NAMALWA (cell line): ENCODE data around the gene NCKAP5.
"Not testable (repeated sequence)": the region's sequence is repeated elsewhere in the genome, so short reads cannot be mapped to it uniquely, and the experiment has no call there.

Experiments
- DNase-seq: peaks from one replicate; pipeline ENCODE4 v3.0.0-alpha.2; 2015; ENCODE audit warnings: low spot score

NCKAP5 gene

GRCh38 chr2:132701810-132702209 is 866.5 kb downstream of the NCKAP5 start:
- DNase-seq, result no peak

DNA sequence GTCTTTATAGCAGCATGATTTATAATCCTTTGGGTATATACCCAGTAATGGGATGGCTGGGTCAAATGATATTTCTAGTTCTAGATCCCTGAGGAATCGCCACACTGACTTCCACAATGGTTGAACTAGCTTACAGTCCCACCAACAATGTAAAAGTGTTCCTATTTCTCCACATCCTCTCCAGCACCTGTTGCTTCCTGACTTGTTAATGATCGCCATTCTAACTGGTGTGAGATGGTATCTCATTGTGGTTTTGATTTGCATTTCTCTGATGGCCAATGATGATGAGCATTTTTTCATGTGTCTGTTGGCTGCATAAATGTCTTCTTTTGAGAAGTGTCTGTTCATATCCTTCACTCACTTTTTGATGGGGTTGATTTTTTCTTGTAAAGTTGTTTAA is 868.5 kb downstream of the NCKAP5 start:
- DNase-seq, result not testable (repeated sequence)

GRCh38 chr2:132698347-132698746 is 869.9 kb downstream of the NCKAP5 start:
- not testable (repeated sequence) for DNase-seq

GRCh38 chr2:132697556-132698205 is 870.6 kb downstream of the NCKAP5 start:
- no peak for DNase-seq

DNA sequence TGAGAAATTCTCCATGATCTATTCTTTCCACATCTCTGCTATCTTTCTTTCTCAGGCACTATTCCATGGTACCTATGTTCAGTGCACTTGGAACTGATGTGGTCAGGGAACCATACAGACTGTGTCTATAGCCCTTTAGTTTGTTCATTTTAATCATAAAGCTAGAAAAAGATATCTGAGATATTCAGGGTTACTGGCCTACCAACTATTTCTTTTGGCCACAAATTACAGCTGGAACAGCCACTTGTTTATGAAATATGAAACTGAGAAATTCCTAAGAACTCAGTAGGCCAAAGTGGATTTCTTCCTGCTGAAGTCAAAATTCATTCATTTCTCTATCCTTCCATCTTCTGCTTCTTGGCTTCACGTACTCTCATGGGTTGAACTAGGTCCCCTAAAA is 875.4 kb downstream of the NCKAP5 start:
- DNase-seq, result no peak

- DNase-seq, result no peak
Observed at GRCh38 chr2:132691556-132691955, 876.7 kb downstream of the NCKAP5 start.

GRCh38 chr2:132690664-132691303 is 877.5 kb downstream of the NCKAP5 start:
- DNase-seq, result no peak

GRCh38 chr2:132681766-132682165 is 886.5 kb downstream of the NCKAP5 start:
- DNase-seq, result no peak

- DNase-seq, result no peak
Observed at GRCh38 chr2:132680544-132680943, 887.7 kb downstream of the NCKAP5 start.

GRCh38 chr2:132678483-132678882 is 889.8 kb downstream of the NCKAP5 start:
- no peak for DNase-seq

DNA sequence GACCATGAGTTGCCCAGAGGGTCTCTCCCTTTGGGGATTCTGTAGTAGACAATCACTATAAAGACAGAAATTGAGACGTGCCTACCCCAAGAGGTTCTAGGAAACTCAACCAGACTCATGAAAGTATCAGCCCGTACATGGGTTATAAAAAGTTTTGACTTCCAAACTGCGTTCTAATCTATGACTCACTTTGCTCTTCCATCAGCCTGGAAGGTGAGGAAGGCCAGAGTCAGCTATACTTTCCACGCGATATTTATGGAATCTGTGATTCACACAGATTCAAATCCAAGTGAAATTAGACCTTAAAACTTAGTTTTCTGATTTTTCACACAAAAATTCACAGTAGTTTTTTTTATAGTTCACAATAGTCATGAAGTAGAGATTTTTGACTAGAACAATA is 890.6 kb downstream of the NCKAP5 start:
- no peak for DNase-seq

DNA sequence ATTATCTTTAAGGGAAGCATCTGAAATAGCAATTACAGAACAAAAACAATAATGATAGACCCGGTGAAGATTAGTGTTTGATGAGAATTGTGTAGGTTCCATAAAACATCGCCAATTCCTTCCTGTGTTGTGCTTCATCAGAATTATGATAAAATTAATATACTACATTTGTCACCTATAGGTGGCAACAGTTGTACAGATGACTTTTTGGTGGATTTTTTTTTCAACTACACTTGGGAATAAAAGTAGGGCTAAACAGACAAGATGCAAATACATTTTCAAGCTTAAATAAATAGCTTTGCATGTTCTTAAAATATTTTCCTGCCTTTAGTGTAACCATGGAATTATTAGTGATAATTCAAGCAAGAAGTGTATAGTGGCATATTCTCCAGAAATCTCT is 891.3 kb downstream of the NCKAP5 start:
- DNase-seq, result peak; percentile 8

- no peak for DNase-seq
Observed at GRCh38 chr2:132671151-132671835, 897.0 kb downstream of the NCKAP5 start.

DNA sequence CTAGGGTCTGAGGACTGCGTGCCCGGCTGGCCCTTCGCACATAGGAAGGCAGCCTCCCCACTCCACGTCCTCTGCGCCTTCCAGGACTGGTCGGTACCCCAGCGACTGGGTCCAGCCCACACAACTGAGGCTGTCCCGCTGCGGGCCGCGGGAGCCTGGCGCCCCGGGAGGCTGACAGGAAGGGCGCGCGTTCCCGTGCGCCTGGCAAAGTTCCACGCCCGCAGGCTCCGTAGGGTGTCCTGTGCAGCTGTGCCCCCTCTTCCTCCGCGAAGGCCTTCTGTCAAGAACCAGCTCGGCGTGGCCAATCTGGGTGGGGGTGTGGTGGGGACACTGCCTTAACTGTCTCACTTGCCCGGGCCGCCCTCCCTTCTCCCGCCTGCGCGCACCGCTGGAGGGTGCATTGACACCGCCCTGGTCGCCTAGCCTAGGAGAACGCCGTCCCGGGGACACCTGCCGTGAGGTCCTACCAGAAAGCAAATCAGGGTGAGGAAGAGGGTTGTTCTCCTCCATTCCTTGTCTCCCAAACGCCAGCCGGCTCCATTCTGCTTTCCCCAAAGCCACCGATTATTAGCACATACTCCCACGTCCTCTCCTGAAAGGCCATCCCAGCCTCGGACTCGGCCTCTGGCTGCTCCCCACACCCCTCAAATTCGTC is 897.6 kb downstream of the NCKAP5 start:
- DNase-seq, result no peak

DNA sequence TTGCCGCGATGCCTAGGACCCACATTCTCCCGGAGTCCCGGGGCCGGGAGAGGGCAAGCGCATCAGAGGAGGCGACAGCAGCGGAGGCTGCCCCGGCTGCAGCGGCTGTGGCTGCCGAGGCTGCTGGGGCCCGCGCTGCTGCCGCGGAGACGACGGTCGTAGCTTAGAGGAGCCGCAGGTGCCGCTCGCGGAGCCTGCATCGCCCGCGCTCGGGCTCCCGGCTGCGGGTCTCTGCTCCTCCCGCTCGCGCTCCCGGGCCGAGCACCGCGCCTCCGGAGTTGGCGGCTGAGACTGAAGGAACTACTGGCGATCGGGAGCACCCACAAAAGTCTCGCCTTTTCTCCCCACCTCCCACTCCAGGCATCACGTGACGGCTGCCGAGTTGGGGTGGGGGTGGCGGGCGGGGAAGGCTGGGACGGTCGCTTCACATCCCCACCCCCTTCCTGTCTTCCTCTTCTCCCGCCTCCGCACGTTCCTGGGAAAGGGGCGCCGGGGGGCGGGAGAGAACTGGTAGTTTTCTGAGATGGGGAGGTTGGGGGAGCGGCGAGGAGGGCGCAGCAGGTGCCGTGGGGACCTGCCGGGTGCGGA is 898.3 kb downstream of the NCKAP5 start, which contains the start of gene LYPD1:
LYPD1 (minus strand) TSS at position 298 of the 588 bp plus-strand sequence; CDS start at position 25, 273 bp downstream.
- DNase-seq, result no peak

DNA sequence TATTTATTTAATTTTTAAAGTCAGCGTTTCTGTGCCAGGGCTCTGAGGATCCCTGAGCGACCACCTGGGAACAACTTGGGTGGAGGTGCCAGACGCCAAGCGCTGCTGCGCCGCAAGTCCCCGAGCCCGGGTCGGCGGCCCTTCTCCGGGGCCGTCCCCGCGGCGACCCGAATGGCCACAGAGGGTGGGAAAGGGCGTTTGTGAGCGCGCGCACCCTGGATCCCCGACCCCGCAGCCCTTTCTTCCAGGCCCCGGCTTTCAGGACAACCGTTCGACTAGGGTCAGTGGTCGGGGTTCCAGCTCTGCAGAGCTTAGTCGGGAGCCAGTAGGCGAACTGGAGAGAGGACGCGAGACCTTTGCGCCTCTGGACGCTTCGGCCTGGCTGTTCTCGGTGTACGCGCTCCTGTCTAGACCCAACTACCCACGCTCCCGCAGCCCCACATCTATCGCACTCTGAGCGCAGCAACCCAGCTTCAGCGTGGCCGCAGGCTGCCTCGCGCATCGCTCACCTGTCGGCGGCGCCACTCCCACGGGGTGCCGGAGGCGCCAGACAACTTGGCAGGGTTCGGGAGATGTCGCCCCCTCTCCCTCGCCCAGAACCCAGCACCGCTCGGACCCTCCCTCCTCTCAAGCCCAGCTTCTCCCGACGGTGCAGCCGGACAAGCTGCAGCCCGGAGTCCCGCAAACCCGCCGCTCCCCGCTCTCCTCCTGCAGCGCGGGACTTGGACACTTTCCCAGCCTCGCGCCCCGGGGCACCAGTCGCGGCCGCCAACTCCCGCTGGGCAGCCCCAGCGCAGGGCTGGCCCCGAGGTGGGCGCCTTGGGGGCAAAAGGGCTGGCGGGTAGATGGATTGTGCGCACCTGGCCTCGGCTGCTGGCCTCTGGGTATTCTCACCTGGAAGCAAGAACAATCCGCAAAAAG is 899.0 kb downstream of the NCKAP5 start:
- no peak for DNase-seq

DNA sequence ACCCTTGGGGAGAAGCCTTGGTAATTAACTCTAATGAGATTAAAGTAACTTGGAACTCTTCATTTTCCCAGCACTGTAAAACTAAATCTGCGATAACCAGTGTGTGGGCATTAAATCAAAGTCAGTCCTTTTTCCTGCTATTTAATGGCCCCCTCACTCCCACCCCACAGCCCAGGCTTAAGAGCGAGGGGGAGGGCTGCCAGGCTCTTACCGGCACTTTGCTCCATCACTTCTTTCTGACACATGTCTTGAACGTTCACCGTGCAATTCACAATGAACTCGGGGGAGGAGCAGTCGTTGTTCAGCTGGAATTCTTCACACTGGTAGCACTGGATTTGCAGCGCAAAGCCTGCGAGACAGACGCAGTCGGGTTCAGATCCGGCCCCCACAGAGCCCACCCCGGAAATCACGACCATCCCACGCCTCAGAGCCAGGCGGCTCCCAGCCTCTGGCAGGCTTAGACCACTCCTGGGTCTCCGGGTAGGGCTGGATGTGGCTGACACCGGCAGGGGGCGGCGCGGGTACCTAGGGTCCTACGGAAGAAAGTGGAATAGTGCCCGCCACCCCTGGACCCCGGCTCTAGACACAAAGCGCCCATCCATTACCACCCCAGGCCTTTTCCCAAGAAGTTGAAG is 900.0 kb downstream of the NCKAP5 start:
- no peak for DNase-seq

DNA sequence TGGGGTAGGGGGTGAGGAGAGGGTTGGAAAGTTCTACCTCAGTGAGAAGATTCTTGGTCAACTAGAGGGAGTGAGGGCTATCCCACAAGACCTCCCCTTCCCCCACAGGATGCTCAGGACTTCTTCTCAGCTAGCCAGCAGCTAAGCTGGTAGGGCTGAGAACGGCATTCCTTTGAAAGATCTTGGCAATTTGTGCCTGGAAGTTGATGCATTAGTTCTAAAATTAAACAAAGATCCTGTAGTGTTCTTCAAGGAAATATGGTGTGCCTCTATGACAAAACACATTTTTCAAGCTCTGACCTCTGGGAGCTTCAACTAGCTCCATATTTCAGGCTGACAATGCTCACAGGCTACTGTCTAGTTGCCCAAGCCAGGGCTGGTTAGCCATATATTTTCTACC is 900.6 kb downstream of the NCKAP5 start:
- DNase-seq, result no peak

- no peak for DNase-seq
Observed at GRCh38 chr2:132665401-132666140, 902.7 kb downstream of the NCKAP5 start.

DNA sequence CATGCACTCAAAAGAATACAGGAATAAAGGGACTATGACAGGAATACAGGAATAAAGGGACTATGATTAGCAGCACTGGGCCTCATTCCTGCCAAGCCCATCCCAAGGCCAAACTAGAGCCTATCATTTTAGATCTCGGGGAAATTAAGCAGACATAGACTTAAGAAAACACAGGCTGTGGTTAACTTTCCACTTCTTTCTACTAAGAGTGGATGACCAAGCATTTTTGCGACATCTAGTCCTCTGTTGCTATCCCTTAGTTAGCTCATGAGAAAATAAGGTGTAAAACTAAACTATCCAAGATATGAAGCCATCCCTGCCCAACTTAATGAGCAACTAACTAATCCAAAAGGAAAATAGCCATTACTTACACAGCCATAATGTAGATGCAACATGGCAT is 904.2 kb downstream of the NCKAP5 start:
- no peak for DNase-seq
